GM19099 (cell line): ENCODE data around the gene PPM1J.

Experiments
- POLR2A ChIP-seq: IDR thresholded peaks from 3 replicates; pipeline ENCODE4 v1.6.1; 2011; ENCODE audit warnings: low read depth; ENCODE audit not compliant: insufficient read length; ENCODE audit errors: extremely low read depth

Gene PPM1J

GRCh38 chr1:112722601-112723510, 7.7 kb upstream of the PPM1J start:
- TF ChIP-seq POLR2A, result no peak

DNA sequence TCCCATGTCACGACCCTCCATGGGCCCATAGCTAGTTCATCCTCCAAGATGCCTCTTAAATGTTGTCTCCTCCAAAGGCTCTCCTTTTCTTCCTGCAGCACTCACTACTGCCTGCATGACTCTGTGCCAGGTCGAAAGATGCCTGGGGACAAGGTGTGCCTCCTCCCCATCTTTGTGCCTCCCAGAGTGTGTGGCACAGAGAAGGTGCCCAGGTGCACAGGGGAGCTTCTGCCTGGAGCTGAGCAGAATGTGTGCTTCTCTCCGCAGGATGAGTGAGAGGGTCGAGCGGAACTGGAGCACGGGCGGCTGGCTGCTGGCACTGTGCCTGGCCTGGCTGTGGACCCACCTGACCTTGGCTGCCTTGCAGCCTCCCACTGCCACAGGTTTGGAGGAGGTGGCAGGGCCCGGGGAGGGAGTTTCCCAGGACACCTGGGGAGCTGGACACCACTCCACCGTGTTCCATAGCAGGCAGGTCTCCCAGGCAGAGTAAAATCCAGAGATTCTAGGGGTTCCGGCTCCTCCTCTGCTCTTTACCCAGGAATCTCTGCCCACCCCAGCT, 6.9 kb upstream of the PPM1J start:
- TF ChIP-seq POLR2A, result no peak

DNA sequence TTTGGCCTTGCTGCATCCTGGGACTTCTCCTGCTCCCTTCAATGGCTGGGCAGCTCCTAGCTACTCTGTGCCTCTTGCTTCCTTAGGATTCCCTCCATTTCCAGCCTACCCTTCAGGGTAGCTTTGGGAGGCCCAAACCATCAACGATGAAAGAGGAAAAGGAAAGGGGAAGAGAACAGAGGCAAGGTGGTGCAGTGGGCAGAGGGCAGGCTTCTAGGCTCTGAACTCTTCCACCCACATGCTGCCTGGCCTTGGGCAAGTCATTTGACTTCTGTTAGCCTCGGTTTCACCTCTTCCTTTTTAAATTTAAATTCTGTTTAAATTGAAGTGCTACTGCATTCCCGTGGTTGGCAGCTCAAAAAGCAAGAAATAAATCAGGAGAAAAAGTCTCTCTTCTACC, 5.7 kb upstream of the PPM1J start:
- no peak for TF ChIP-seq POLR2A

- no peak for TF ChIP-seq POLR2A
Measured at GRCh38 chr1:112719706-112720105, 4.6 kb upstream of the PPM1J start.

GRCh38 chr1:112718691-112719418, 3.7 kb upstream of the PPM1J start:
- no peak for TF ChIP-seq POLR2A

- TF ChIP-seq POLR2A, result no peak
Measured at GRCh38 chr1:112717263-112717873, 2.2 kb upstream of the PPM1J start.

DNA sequence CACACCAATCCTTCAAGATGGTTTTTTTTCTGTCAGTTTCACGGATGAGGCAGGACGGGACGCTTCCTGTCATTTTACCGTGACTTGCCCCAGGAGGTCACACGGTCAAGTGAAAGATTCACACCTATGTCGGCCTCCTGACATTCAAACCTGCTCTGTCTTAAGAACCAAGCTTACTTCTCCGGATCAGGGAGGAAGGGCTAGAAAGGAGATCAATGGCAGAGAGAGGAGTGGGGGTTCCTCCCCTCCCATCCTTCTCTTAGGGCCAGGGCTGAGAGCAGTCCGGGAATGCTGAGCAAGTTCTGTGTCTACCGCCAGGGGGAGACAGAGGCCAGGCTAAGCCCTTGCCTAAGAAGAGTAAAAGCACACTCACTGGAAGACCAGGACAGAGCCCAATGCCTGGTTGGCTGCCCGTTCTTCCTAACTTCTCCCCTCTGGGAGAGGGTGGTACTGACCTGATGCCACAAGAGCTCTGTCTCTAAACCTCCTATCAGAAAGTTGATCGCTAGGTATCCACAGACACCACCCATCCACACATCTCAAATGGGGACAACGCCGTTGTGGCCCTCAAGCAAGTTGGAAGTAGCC, 1.1 kb upstream of the PPM1J start:
- no peak for TF ChIP-seq POLR2A

DNA sequence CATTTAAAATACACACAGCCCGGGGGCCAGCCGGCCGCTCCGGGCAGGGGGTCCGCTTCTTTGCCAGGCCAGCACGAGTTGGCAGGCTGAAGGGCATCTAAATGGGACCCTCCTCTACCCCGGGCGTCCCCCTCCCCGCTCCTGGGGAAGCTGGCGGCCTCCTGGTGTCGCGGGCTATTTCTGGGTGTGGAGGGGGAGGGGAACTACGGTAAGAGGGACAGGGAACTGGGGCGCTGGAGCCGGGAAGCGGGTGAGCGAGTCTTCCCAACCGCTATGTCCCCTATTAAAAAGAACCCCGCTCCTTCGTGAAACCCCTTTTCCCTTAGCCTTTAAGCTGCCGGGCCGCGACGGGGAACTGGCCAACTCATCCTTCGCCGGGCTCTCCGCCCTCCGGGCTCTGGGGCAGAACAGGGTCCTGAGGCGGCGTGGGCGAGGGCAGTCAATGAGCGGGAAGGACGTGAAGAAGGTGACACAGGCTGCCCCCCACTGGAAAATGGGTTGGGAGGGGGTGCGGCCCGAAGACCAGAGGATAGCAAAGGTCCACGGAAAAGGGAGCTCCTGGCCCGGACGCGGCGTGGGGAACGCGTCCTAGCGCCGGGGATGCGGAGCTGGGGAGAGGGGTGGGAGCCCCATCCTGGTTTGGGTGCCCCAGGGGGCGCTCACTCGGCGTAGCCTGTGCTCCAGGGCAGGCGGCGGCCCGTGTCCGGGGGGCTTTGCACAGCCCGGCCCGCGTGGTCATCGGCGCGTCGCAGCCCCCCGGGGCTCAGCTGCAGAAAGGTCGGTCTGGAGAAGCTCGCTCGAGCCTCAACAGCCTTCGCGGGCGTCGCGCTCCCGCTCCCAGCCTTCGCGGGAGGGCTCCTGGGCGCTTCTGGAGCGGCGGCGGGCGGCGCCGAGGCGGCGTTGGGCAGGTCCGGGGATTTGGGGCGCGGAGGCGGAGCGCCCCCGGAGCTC, 544 bp downstream of the PPM1J start:
- TF ChIP-seq POLR2A, result no peak

GRCh38 chr1:112713466-112714312, 1.4 kb downstream of the PPM1J start:
- no peak for TF ChIP-seq POLR2A

GRCh38 chr1:112712701-112713128, 2.4 kb downstream of the PPM1J start:
- no peak for TF ChIP-seq POLR2A

- no peak for TF ChIP-seq POLR2A
Measured at GRCh38 chr1:112712191-112712590, 2.9 kb downstream of the PPM1J start.

DNA sequence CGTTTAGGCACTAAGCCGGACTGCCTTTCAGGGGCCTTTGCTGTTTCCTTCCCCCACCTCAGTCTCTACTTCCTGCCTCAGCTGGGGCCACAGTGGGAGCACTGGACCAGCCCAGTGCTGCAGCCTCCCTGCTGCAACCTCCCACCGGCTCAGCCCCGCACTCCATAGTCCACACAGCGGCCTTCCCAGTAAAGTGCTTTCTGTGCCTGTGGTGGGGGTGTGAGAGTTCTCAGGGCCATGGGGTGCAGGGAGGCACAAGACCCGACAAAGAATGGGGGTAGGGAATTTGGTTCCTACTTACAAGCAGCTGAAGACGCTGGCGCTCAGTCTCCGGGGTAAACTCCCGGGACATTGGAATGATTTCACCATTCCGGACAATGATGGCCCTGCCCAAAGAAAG, 3.5 kb downstream of the PPM1J start:
- no peak for TF ChIP-seq POLR2A

GRCh38 chr1:112711041-112711440, 4.1 kb downstream of the PPM1J start:
- no peak for TF ChIP-seq POLR2A
